ENCODE results near the gene IDH2.
"Not testable (repeated sequence)": the region's sequence is repeated elsewhere in the genome, so short reads cannot be mapped to it uniquely, and the experiment has no call there.

The IDH2 gene

DNA sequence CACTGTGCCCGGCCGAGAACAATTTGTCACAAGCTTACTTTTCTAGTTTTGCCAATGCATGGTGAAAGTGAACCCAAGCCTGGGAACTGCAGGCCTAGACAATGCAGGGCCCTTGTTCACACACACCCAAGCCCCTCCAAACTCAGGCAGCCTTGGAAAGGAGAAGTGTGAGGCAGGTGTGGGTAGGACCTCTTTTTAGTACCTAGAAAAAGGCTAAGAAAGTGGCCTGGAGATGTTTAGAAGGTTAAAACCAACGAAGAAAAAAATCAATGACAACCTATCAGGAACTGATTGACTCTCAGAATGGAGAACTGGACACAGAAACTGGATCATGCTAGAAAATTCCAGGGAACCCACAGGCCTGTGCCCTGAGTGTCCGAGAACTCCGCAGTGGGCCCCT, 18.8 kb downstream of the IDH2 start:
- no peak for DNase-seq

- DNase-seq = no peak
These were observed 20.0 kb downstream of the IDH2 start for GRCh38 chr15:90082140-90082715.

DNA sequence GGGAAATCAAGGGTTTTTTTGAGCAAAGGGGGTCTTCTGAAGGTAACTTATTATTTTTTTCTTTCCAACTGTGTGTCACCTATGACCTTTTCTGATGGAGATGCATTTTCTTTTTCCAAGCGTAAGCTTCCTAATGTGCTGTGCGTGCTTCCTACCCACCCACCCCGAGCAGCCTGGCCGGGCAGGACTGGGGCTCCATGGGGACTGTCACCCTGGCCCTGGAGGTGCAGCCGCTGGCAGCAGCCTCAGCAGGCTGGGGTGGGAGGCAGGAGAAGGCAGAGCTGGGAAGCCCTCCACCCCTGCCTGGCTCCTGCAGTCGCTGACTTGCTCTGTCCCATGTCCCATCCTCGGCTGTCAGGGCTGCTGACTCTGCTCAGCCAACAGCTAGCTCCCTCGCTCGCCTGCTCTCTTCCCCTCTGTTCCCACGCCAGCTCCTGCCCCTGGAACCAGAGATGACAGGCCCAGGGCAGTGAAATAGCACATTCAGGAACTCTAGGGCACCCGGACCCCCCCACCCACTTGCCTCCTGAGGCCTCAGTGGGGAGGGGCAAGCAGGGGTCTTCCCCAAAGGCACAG, 21.4 kb downstream of the IDH2 start:
- no peak for DNase-seq

- no peak for DNase-seq
These were observed 21.9 kb downstream of the IDH2 start for GRCh38 chr15:90080458-90080755.

DNA sequence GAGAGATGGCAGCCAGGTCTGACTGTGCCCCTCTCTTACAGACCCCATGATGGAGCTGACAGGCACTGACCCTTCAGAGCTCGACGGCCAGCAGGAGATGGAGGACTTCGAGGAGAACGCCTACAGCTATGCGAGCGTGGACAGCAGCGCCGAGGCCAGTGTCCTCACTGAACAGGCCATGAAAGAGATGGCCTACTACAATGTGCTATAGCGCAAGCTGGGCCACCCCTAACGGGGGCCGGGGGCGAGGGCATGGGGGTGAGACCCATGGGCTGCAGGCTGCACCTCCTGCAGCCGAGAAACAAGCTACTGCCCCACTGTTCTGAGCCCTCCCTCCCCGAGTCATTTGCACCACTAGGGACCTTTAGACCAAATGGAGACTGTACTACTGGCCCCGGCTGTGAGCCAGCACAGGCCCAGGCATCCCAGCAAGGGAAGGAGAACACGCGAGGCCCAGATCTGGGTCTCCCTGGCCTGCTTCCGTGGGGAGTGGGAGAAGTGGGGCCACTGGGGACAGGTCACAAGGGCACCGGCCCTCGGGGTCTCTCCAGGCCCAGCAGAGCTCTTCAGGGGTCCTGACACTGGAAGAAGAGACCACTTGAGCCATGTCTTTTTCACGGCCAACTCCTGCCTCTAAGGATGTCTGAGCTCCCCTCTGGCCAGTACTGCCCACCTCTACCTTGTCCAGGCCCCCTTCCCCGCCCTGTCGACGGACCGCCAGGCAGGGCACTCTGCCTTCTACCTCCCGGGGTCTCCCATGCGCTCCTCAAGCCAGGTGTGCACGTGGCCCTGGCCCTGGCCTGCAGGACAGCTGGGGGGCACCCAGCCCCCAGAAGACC, 22.4 kb downstream of the IDH2 start:
- DNase-seq = no peak

GRCh38 chr15:90078965-90079364, 23.3 kb downstream of the IDH2 start:
- no peak for DNase-seq

DNA sequence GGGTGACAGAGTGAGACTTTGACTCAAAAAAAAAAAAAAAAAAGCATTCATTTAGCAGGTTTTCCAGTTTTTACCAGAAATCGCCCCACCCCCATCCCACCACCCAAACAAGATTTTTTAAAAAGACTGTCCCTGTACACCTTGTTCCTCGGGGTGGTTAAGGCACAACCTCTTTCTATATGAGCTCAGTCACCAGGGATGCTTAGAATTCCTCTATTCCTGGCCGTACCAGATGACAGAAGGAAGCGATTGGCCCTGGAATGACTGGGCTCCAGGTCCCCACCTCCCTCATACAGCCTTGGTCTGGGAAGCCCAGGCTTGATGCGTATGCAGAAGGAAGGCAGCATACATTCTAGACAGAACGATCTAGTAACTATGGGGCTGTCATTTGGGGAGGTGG, 25.6 kb downstream of the IDH2 start:
- no peak for DNase-seq

GRCh38 chr15:90075420-90076289, 26.6 kb downstream of the IDH2 start:
- peak; percentile 50 to 64 for DNase-seq

GRCh38 chr15:90074916-90075315, 27.4 kb downstream of the IDH2 start:
- DNase-seq = no peak

GRCh38 chr15:90074023-90074422, 28.2 kb downstream of the IDH2 start:
- DNase-seq = no peak

GRCh38 chr15:90072978-90073640, 29.2 kb downstream of the IDH2 start:
- DNase-seq = no peak

- DNase-seq = peak; percentile 80 to 82
These were observed 31.0 kb downstream of the IDH2 start for GRCh38 chr15:90071220-90071807.

DNA sequence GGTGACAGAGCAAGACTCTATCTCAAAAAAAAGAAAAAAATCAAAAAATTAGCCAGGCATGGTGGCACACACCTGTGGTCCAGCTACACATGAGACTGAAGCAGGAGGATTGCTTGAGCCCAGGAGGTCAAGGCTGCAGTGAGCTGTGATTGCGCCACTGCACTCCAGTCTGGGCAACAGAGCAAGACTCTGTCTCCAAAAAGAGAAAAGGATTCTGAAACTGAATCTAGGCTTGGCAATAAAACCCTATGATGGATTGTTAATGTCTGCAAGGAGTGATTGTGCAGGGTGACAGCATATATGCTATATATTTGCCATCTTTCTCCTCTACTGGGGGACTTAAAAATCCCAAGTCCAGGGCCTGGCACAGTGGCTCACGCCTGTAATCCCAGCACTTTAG, 31.6 kb downstream of the IDH2 start:
- not testable (repeated sequence) for DNase-seq

DNA sequence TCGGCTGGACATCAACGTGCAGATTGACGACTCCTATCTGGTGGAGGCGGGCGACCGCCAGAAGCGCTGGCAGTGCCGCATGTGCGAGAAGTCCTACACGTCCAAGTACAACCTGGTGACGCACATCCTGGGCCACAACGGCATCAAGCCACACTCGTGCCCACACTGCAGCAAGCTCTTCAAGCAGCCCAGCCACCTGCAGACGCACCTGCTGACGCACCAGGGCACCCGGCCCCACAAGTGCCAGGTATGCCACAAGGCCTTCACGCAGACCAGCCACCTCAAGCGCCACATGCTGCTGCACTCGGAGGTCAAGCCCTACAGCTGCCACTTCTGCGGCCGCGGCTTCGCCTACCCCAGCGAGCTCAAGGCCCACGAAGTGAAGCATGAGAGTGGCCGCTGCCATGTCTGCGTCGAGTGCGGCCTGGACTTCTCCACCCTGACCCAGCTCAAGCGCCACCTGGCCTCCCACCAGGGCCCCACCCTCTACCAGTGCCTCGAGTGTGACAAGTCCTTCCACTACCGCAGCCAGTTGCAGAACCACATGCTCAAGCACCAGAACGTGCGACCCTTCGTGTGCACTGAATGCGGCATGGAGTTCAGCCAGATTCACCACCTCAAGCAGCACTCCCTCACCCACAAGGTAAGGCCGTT, 34.2 kb downstream of the IDH2 start:
- DNase-seq = no peak

- no peak for DNase-seq
These were observed 34.9 kb downstream of the IDH2 start for GRCh38 chr15:90067181-90067952.

- DNase-seq = no peak
These were observed 36.6 kb downstream of the IDH2 start for GRCh38 chr15:90065682-90066049.

GRCh38 chr15:90064911-90065681, 37.2 kb downstream of the IDH2 start:
- no peak for DNase-seq

DNA sequence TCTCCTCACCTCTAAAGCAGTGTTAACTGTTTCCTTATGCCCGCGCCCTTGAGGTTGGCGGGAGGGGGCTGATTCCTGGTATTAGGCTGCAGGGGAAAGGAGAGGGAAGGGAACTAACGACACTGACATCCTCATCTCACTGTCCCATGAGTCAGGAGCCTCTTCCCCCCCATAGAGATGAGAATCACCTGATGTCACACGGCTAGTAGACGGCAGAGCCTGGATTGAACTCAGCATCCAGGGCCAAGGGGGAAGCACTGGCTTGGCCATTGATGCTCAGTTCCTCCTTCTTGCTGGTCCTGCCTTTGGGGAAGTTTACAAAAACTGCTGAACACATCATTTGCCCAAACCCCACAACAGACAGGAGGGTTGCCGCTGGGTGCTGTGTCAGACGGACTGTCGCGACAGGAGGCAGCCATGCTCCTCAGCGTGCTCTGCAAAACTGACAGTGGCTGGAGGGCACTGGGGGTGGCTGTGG, 38.5 kb downstream of the IDH2 start:
- no peak for DNase-seq

DNA sequence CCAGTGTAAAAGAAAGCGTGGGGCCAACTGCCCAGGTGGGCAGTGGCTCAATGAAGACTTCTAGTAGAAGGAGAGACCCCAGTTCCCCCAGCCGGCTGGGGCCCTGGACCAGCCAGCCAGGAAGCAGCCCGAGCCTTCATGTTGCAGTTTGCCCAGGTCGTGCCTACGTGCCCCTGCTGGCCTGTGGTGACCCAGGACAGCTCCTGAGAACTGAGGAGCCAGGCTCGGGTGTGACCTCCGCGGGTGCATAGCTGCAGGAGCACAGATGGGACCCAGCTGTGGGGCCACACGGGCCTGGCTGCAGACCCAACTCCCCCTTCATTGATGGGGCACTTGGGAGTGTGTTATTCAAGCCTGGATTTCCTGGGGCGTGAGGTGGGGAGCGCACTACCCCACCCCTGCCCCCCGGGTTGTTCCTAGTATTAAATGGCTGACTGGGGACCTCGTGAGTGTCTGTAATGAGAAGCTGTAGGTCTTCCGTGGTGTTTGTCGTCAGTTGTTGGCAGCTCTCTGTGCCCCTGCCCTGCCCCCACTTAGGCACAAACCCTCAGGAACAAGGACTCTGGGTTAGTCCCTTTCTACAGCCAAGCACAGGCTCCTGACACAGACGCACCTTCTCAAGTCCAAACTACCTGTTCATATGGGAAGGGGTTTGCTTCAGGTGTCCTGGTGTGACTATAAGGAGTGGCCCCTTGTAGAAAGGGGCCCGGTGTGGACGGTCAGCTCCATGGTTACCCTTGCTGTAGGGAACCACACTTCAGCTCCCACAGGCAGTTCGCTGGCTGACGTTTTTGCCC, 39.1 kb downstream of the IDH2 start:
- no peak for DNase-seq

Data from activated T-cell treated with anti-CD3 and anti-CD28 coated beads, Interleukin-2, amount 50 U/mL, for 48 hours (primary cell).